HEK293T (cell line): ENCODE data around the gene LGALS7.

Source experiments
- BHLHE40 ChIP-seq: fragments of 450-650 bp; IDR thresholded peaks from 2 replicates; pipeline ENCODE4 v1.6.1; 2016; ENCODE audit warnings: mild to moderate bottlenecking, moderate library complexity, borderline replicate concordance
- CTBP1 ChIP-seq: fragments of 450-650 bp; IDR thresholded peaks from 2 replicates; pipeline ENCODE4 v1.6.1; 2016; ENCODE audit warnings: borderline replicate concordance
- ELF4 ChIP-seq: fragments of 450-650 bp; IDR thresholded peaks from 2 replicates; pipeline ENCODE4 v1.6.1; 2017; ENCODE audit warnings: antibody characterized with exemption
- FOXA1 ChIP-seq: fragments of 450-650 bp; IDR thresholded peaks from 2 replicates; pipeline ENCODE4 v1.6.1; 2016; ENCODE audit warnings: mild to moderate bottlenecking
- FOXK2 ChIP-seq: fragments of 450-650 bp; IDR thresholded peaks from 2 replicates; pipeline ENCODE4 v1.6.1; 2016; ENCODE audit warnings: mild to moderate bottlenecking
- FOXM1 ChIP-seq: fragments of 450-650 bp; IDR thresholded peaks from 2 replicates; pipeline ENCODE4 v1.6.1; 2017; ENCODE audit warnings: mild to moderate bottlenecking, borderline replicate concordance
- HDGF ChIP-seq: fragments of 450-650 bp; IDR thresholded peaks from 2 replicates; pipeline ENCODE4 v1.6.1; 2017; ENCODE audit warnings: antibody characterized with exemption, borderline replicate concordance
- L3MBTL2 ChIP-seq: fragments of 450-650 bp; conservative IDR thresholded peaks from 2 replicates; pipeline ENCODE4 v1.6.1; 2016; ENCODE audit warnings: mild to moderate bottlenecking
- NFRKB ChIP-seq: fragments of 450-650 bp; IDR thresholded peaks from 2 replicates; pipeline ENCODE4 v1.6.1; 2016; ENCODE audit warnings: mild to moderate bottlenecking, moderate library complexity
- SP1 ChIP-seq: fragments of 450-650 bp; IDR thresholded peaks from 2 replicates; pipeline ENCODE4 v1.6.1; 2017
- SUZ12 ChIP-seq: fragments of 450-650 bp; IDR thresholded peaks from 2 replicates; pipeline ENCODE4 v1.6.1; 2016; ENCODE audit warnings: mild to moderate bottlenecking
- TARDBP ChIP-seq: fragments of 450-650 bp; IDR thresholded peaks from 2 replicates; pipeline ENCODE4 v1.6.1; 2016
- TF ChIP-seq, protein P1 (sequence below): fragments of 450-650 bp; IDR thresholded peaks from 2 replicates; pipeline ENCODE4 v1.6.1; 2016

DNA sequence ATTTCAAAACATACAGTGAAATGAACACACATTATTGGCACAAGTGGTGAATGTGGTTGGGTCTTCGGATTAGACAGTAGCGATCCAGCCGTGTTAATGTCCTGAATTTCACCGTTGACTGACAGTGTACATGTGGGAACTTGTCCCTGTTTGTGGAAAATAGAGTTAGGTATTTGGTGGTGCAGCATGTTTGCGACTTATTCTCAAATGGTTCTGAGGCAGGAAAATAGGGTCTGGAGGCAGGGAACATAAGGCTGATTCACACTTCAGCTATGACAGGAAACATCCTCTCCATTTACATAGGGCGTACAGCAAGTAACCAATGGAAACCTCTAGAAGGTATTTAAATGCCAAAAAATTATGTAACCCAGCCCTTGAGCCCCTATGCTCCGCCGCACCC, 19.9 kb upstream of the LGALS7 start:
- no peak for TF ChIP-seq FOXK2
- TF ChIP-seq SP1: no peak
- TF ChIP-seq HDGF: no peak
- TF ChIP-seq SUZ12: no peak
- TF ChIP-seq TARDBP: no peak
- no peak for TF ChIP-seq BHLHE40
- TF ChIP-seq FOXM1: no peak
- no peak for TF ChIP-seq NFRKB
- TF ChIP-seq ELF4: no peak
- TF ChIP-seq CTBP1: no peak
- no peak for TF ChIP-seq FOXA1
- TF ChIP-seq L3MBTL2: no peak
- TF ChIP-seq, protein P1, sequence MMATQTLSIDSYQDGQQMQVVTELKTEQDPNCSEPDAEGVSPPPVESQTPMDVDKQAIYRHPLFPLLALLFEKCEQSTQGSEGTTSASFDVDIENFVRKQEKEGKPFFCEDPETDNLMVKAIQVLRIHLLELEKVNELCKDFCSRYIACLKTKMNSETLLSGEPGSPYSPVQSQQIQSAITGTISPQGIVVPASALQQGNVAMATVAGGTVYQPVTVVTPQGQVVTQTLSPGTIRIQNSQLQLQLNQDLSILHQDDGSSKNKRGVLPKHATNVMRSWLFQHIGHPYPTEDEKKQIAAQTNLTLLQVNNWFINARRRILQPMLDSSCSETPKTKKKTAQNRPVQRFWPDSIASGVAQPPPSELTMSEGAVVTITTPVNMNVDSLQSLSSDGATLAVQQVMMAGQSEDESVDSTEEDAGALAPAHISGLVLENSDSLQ: peak; percentile 28; the same call in 1 of the 2 replicates
